ENCODE measurements around the gene XXYLT1.

DNA sequence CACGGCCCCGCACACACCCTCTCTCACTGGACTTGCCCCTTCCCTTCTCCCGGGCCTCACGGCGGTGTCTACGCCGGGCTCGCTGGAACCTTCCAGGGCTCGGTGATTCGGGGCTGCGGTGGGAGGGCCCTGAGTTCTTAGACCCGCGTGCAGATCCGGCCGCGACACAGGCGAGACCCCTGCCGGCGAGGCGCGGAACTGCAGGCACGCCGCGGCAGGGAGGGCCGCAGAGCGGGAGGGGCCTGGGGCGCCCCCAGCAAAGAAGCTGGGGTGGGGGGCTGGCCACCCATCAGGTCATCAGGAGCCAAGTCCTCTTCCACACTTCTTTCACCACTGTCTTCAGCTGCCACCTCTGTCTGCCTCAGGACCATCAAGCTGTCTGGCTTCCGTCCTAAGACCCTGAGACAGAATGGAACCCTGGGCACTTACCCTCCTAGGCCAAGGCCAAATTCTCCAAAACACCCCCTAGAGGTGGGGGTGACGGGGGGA is 164.5 kb downstream of the XXYLT1 start:
- TF ChIP-seq, protein P1, sequence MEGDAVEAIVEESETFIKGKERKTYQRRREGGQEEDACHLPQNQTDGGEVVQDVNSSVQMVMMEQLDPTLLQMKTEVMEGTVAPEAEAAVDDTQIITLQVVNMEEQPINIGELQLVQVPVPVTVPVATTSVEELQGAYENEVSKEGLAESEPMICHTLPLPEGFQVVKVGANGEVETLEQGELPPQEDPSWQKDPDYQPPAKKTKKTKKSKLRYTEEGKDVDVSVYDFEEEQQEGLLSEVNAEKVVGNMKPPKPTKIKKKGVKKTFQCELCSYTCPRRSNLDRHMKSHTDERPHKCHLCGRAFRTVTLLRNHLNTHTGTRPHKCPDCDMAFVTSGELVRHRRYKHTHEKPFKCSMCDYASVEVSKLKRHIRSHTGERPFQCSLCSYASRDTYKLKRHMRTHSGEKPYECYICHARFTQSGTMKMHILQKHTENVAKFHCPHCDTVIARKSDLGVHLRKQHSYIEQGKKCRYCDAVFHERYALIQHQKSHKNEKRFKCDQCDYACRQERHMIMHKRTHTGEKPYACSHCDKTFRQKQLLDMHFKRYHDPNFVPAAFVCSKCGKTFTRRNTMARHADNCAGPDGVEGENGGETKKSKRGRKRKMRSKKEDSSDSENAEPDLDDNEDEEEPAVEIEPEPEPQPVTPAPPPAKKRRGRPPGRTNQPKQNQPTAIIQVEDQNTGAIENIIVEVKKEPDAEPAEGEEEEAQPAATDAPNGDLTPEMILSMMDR (IDR thresholded peaks at IDR 0.05): peak; percentile 87 to 100 (median 93)
- no peak for TF ChIP-seq POLR2A (IDR thresholded peaks at IDR 0.05)
